Transverse colon (tissue), 4 donors: ENCODE results near the gene TEX29. TPM values are rescaled to one million over a fixed set of nuclear protein-coding genes. Genes with fewer than 3 reads are reported as not detected.

Experiments
- DNase-seq: peaks from one replicate; pipeline ENCODE4 v3.0.0-alpha.2; 2019
- H3K27ac ChIP-seq, 4 donors: fragments of 200-600 bp; sonication (generic); 2 replicates each; pipeline ENCODE4 v1.5.1; 2016 to 2018; ENCODE audit warnings: inconsistent platforms in 4 of 4
- H3K27me3 ChIP-seq: fragments of 200-600 bp; sonication (generic); 2 replicates; pipeline ENCODE4 v1.5.1; 2017; ENCODE audit warnings: inconsistent platforms
- H3K36me3 ChIP-seq, 4 donors: fragments of 200-600 bp; sonication (generic); 2 replicates each; pipeline ENCODE4 v1.5.1; 2017 to 2019; ENCODE audit warnings: inconsistent platforms in 4 of 4
- H3K4me1 ChIP-seq, 4 donors: fragments of 200-600 bp; sonication (generic); 2 replicates each; pipeline ENCODE4 v1.5.1; 2017 to 2020; ENCODE audit warnings: inconsistent platforms in 4 of 4
- H3K4me3 ChIP-seq, 4 donors: fragments of 200-600 bp; sonication (generic); 1 replicate in 1 of 4; 2 replicates in 3 of 4; pipeline versions ENCODE4 v1.5.1 to v1.6.1; 2017 to 2019; ENCODE audit warnings: inconsistent platforms in 4 of 4
- H3K9me3 ChIP-seq, 2 donors: fragments of 200-600 bp; sonication (generic); 2 replicates each; pipeline ENCODE4 v1.5.1; 2017 to 2019; ENCODE audit warnings: inconsistent platforms in 2 of 2
- CTCF ChIP-seq, 5 experiments: fragments of 200-600 bp in 3 of 5; fragments of 450-650 bp in 2 of 5; sonication (generic) in 3 of 5; IDR thresholded peaks; 1 replicate in 2 of 5; 2 replicates in 3 of 5; pipeline ENCODE4 v1.5.1; 2016 to 2017; ENCODE audit warnings: antibody characterized with exemption in 5 of 5, inconsistent platforms in 3 of 5, mild to moderate bottlenecking in 2 of 5, moderate library complexity in 1 of 5
- EP300 ChIP-seq: sonication (generic); formaldehyde crosslinking; IDR thresholded peaks from one replicate; pipeline ENCODE4 v1.6.1; 2017; ENCODE audit warnings: antibody characterized with exemption, low read depth
- POLR2A ChIP-seq: fragments of 450-650 bp; IDR thresholded peaks from one replicate; pipeline ENCODE4 v1.6.1; 2016; ENCODE audit warnings: antibody characterized with exemption, mild to moderate bottlenecking, moderate library complexity
- POLR2AphosphoS5 ChIP-seq, 3 donors: sonication (generic); formaldehyde crosslinking; IDR thresholded peaks; one replicate each; pipeline ENCODE4 v1.6.1; 2016; ENCODE audit warnings: antibody characterized with exemption in 3 of 3
- WGBS, 2 donors: methylation state at CpG; one replicate each; pipeline ENCODE4 v1.1.5; 2018; ENCODE audit warnings: low coverage in 1 of 2; 5-methylcytosine and 5-hydroxymethylcytosine counted together
- in situ Hi-C, 4 donors: fragments of 200-750 bp; cut with MboI; loops; one replicate each; pipeline versions ENCODE4 v1.15.0 to v1.15.1; 2017; ENCODE audit warnings: low sequenced_read_pairs in 3 of 4, low pct_ligation_motif_present in 1 of 4, low pct_unique_long_range_greater_than_20kb in 1 of 4
- intact Hi-C: fragments of 100-400 bp; cut with DNase I; formaldehyde crosslinking; loops from one replicate; pipeline ENCODE4 v1.15.1; 2023; ENCODE audit warnings: low total_unique reads
- total RNA-seq, 4 donors: library from RNA; depleted of rRNA; stranded (reverse); fragments of >200 nt; gene quantifications; one replicate each; pipeline ENCODE4 v1.1.0, GENCODE V29; 2016

Gene TEX29
- total RNA-seq, 4 donors from 2014 or later, result not detected

- Histone ChIP-seq H3K27ac (no peak overlapping the region), H3K27me3 (no peaks in the 10 kb centered on the region), H3K36me3 (no peaks in the 10 kb centered on the region), H3K4me3 (no peak overlapping the region), H3K9me3 (no peaks in the 10 kb centered on the region), H3K4me1 (no peaks in the 10 kb centered on the region)
- 81% methylated on average over 25 of the region's 25 CpGs; no CpG with 5 or more reads in 1 of the 2 donors for WGBS, 2 donors
- intact Hi-C loops, result no loop called here
- in situ Hi-C loops, result no loop called here
- DNase-seq, result no peak
- no peak for TF ChIP-seq EP300
- TF ChIP-seq CTCF (IDR thresholded peaks at IDR 0.05), result no peak
- TF ChIP-seq POLR2AphosphoS5 (IDR thresholded peaks at IDR 0.05), result no peak
- no peak for TF ChIP-seq POLR2A
These were observed 24.2 kb downstream of the TEX29 start for GRCh38 chr13:111344471-111345191.

- no peak for DNase-seq
- in situ Hi-C loops (no loop called here), intact Hi-C loops (no loop called here)
- no peaks in the 10 kb centered on the region for H3K36me3 ChIP-seq
- H3K4me3 ChIP-seq, result no peak overlapping the region
- H3K4me1 ChIP-seq, result no peaks in the 10 kb centered on the region
- no peaks in the 10 kb centered on the region for H3K9me3 ChIP-seq
- TF ChIP-seq POLR2AphosphoS5 (IDR thresholded peaks at IDR 0.05) (no peak), CTCF (IDR thresholded peaks at IDR 0.05) (no peak), EP300 (no peak), POLR2A (no peak)
- H3K27me3 ChIP-seq, result no peaks in the 10 kb centered on the region
- H3K27ac ChIP-seq, result no peak overlapping the region
- WGBS, 2 donors, result 91 to 95% methylated on average over 4 to 11 of the region's 11 CpGs
These were observed 25.2 kb downstream of the TEX29 start for GRCh38 chr13:111345682-111346081.

- Histone ChIP-seq H3K27me3 (no peaks in the 10 kb centered on the region), H3K9me3 (no peaks in the 10 kb centered on the region), H3K4me3 (no peak overlapping the region), H3K36me3 (no peaks in the 10 kb centered on the region), H3K27ac (no peak overlapping the region), H3K4me1 (no peaks in the 10 kb centered on the region)
- in situ Hi-C loops (no loop called here), intact Hi-C loops (no loop called here)
- 67 to 95% methylated on average over 3 to 20 of the region's 20 CpGs for WGBS, 2 donors
- no peak for DNase-seq
- no peak for TF ChIP-seq POLR2AphosphoS5 (IDR thresholded peaks at IDR 0.05)
- TF ChIP-seq POLR2A, result no peak
- TF ChIP-seq CTCF (IDR thresholded peaks at IDR 0.05), result no peak
- no peak for TF ChIP-seq EP300
These were observed 25.7 kb downstream of the TEX29 start for GRCh38 chr13:111346101-111346680.

- H3K27me3 ChIP-seq, result no peaks in the 10 kb centered on the region
- WGBS, 2 donors, result 81% methylated on average over 4 to 6 of the region's 6 CpGs
- intact Hi-C loops, result no loop called here
- TF ChIP-seq EP300 (no peak), POLR2AphosphoS5 (IDR thresholded peaks at IDR 0.05) (no peak), CTCF (IDR thresholded peaks at IDR 0.05) (no peak), POLR2A (no peak)
- no peaks in the 10 kb centered on the region for H3K9me3 ChIP-seq
- no peak for DNase-seq
- H3K4me1 ChIP-seq, result no peaks in the 10 kb centered on the region
- in situ Hi-C loops, result no loop called here
- no peaks in the 10 kb centered on the region for H3K36me3 ChIP-seq
- no peak overlapping the region for H3K4me3 ChIP-seq
- H3K27ac ChIP-seq, result no peak overlapping the region
These were observed 27.0 kb downstream of the TEX29 start for GRCh38 chr13:111347438-111347837.
